Brain microvascular endothelial cell (primary cell): ENCODE results near the gene LANCL3.

ENCODE experiments used
- DNase-seq: peaks from one replicate; pipeline ENCODE4 v3.0.0-alpha.2; 2020
- H3K27ac ChIP-seq: fragments of 250-450 bp; sonication (Bioruptor Pico); 2 replicates; pipeline ENCODE4 v1.5.1; 2020; ENCODE audit warnings: mild to moderate bottlenecking, moderate library complexity
- H3K27me3 ChIP-seq: fragments of 250-450 bp; sonication (Bioruptor Pico); replicated peaks from 2 replicates; pipeline ENCODE4 v1.5.1; 2020; ENCODE audit warnings: mild to moderate bottlenecking
- H3K36me3 ChIP-seq: fragments of 250-450 bp; sonication (Bioruptor Pico); replicated peaks from 2 replicates; pipeline ENCODE4 v1.5.1; 2020; ENCODE audit warnings: mild to moderate bottlenecking
- H3K4me3 ChIP-seq: 2 replicates; pipeline ENCODE4 v1.5.1; 2011; ENCODE audit warnings: low read depth, mild to moderate bottlenecking, control low read depth, low read length, moderate library complexity
- in situ Hi-C: cut with HindIII; loops from 2 replicates; pipeline ENCODE4 v1.10.0; 2017; ENCODE audit warnings: low sequenced_read_pairs, low pct_ligation_motif_present
- TF ChIP-seq, protein P1 (sequence below): IDR thresholded peaks from 2 replicates; pipeline ENCODE4 v1.5.1; 2011; ENCODE audit warnings: low read depth, mild to moderate bottlenecking, moderate library complexity, low read length, control low read depth, inconsistent platforms; ENCODE audit errors: missing control alignments

LANCL3 gene

DNA sequence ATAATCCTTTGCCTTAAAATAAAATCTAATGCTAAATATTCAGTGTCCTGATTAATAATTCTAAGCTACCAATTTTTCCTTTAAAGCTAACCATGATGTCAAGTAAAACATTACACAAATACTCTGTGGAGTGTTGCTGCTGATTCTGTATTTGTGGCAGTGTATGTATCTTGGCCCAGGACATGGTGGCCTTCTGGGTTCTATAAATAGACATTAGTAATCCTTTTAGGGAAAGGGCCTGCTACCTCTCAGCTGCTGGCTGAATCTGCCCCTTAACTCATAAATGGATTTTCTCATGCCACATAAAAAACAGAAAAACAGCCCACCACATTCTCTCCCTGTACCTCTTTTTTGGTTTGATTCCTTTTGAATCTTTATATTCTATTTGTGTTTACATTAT is 113.0 kb downstream of the LANCL3 start:
- no peaks in the 10 kb centered on the region for H3K27me3 ChIP-seq
- H3K27ac ChIP-seq, result no peak overlapping the region
- TF ChIP-seq, protein P1, sequence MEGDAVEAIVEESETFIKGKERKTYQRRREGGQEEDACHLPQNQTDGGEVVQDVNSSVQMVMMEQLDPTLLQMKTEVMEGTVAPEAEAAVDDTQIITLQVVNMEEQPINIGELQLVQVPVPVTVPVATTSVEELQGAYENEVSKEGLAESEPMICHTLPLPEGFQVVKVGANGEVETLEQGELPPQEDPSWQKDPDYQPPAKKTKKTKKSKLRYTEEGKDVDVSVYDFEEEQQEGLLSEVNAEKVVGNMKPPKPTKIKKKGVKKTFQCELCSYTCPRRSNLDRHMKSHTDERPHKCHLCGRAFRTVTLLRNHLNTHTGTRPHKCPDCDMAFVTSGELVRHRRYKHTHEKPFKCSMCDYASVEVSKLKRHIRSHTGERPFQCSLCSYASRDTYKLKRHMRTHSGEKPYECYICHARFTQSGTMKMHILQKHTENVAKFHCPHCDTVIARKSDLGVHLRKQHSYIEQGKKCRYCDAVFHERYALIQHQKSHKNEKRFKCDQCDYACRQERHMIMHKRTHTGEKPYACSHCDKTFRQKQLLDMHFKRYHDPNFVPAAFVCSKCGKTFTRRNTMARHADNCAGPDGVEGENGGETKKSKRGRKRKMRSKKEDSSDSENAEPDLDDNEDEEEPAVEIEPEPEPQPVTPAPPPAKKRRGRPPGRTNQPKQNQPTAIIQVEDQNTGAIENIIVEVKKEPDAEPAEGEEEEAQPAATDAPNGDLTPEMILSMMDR, result no peak
- no peak overlapping the region for H3K4me3 ChIP-seq
- DNase-seq, result no peak
- H3K36me3 ChIP-seq, result no peaks in the 10 kb centered on the region
- in situ Hi-C loops, result no loop called here

DNA sequence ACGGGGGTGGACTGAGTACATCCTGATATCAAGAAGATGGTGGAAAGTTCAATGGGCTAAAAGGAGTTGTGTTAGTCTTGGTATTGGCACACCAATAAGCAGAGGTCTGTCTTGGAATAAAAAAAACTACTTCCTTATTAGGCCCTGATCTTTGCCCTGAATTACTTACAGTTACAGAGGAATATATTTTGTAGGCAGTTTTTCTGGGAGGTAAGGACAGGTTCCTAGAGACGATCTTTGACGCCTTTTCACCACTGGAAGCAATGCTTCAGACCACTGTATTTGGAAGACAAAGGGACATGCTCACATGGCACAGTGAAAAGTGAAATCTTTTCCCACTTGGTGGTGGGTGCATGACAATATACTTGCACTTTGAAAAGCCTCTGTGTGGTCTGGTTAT is 113.5 kb downstream of the LANCL3 start:
- Histone ChIP-seq H3K36me3 (no peaks in the 10 kb centered on the region), H3K27me3 (no peaks in the 10 kb centered on the region), H3K27ac (no peak overlapping the region), H3K4me3 (no peak overlapping the region)
- in situ Hi-C loops, result no loop called here
- no peak for DNase-seq
- TF ChIP-seq, protein P1, result no peak

DNA sequence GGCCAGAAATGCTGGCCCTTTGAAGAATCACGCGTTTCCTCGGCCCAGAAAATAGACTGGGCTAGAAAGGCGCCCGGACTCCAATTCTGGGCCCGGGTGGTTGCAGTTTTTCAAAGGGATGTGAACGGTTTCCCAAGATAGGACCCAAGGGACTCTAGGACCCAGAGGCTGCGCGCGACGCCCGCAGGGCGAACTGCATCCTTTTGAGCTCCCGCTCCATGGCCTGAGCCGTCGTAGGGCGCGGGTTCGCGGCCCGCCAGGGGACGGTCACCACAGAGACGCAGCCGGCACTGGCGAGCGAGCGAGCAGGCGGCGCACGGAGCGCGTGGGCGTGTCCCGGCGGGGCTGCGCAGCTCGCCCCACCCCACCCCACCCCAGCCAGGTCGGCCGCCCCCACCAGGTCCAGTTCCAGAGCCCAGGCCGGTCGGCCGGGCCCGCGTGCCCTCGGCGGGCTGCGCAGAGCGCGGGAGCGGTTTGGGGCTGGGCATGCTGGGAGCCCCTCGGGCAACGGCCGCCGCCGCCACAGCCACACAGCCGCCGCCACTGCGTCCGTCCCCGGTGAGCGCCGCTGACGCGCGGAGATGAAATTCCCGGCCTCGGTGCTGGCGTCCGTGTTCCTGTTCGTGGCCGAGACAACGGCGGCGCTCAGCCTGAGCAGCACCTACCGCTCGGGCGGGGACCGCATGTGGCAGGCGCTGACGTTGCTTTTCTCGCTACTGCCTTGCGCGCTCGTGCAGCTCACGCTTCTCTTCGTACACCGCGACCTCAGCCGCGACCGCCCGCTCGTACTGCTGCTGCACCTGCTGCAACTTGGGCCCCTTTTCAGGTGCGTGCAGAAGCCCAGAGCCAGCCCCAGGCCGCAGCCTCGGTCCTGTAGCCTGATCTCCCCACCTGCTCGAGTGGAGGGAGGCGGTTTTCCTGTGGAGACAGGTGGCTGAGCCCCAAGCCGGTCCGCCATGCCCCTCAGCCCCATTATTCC is 114.2 kb downstream of the LANCL3 start, which contains the start of gene XK:
Gene XK (plus strand): TSS at position 411 of the 979 bp plus-strand sequence. CDS start 171 bp downstream, at position 582.
- Histone ChIP-seq H3K27me3 (no peaks in the 10 kb centered on the region), H3K36me3 (no peaks in the 10 kb centered on the region), H3K27ac (no peak within 1 kb of the TSS), H3K4me3 (peak within 1 kb of the TSS; percentile 47)
- peak; percentile 5 for DNase-seq
- in situ Hi-C loops, result no loop called here
- TF ChIP-seq, protein P1, result no peak

DNA sequence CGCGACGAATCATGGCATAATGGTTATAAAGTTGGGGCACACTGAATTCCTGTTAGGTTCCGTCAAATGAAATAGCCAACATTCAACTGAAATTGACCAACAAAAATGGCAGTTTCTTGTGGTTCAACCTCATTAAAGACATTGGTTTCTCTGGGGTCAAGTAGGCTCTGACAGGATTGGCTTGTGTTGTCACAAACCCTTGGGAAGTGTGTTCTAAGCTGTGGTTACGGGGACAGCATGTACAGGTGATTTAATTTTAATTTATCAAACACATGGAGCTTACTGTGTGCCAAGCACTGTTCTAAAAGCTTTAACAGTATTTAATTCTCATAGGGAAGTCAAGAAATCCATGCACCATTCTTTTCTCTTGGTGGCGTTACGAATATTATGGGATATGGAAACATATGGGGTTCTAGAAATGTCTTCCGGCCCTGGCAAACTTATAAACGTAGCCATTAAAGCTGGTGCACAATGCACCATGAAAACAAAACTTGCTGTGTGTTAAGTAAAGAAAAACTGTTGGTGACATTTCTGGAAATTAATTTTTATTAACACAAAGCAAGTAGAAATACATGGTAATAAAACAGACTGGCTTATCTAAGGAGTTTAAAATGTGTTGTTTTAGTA is 115.0 kb downstream of the LANCL3 start:
- TF ChIP-seq, protein P1, result no peak
- Histone ChIP-seq H3K36me3 (no peaks in the 10 kb centered on the region), H3K4me3 (no peak overlapping the region), H3K27ac (no peak overlapping the region), H3K27me3 (no peaks in the 10 kb centered on the region)
- in situ Hi-C loops, result no loop called here
- DNase-seq, result no peak

DNA sequence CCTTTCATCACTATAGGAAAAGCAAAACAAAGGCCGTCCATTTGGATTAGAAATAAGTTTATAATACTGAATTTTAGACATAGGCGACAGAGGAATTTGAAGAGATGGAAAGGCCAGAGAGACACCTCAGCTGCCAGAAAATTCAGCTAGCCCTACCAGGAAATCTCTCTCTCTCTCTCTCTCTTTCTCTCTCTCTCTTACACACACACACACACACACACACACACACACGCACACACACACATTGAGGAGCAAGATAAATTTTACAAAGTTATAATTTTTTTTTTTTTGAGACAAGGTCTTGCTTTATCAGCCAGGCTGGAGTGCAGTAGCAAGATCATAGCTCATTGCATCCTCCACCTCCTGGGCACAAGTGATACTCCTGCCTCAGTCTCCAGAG is 115.5 kb downstream of the LANCL3 start:
- DNase-seq, result no peak
- Histone ChIP-seq H3K4me3 (no peak overlapping the region), H3K36me3 (no peaks in the 10 kb centered on the region), H3K27ac (no peak overlapping the region), H3K27me3 (no peaks in the 10 kb centered on the region)
- TF ChIP-seq, protein P1, result no peak
- in situ Hi-C loops, result no loop called here
